B cell (primary cell): ENCODE results near the gene PYCR2. TPM values are rescaled to one million over a fixed set of nuclear protein-coding genes. Genes with fewer than 3 reads are reported as not detected.

Experiments used
- ATAC-seq: fragments of 200-7000 bp; cut with Tn5 transposase; one replicate; pipeline ENCODE4 v1.10.0; 2021; ENCODE audit warnings: low read depth, mild to moderate bottlenecking, moderate number of reproducible peaks, moderate library complexity
- CTCF ChIA-PET: fragments of 350-600 bp; sonication (Branson Sonifier 250); formaldehyde crosslinking; loops from one replicate; lab custom pipeline; 2021; ENCODE audit warnings: antibody characterized with exemption, inconsistent platforms; lab: Charles Lee
- POLR2A ChIA-PET: fragments of 350-600 bp; sonication (Branson Sonifier 250); formaldehyde crosslinking; loops from one replicate; lab custom pipeline; 2021; ENCODE audit warnings: antibody characterized with exemption; lab: Charles Lee
- DNase-seq: peaks from one replicate; pipeline ENCODE4 v3.0.0; 2013
- H2AFZ ChIP-seq: 2 replicates; pipeline ENCODE4 v1.6.1; 2012; ENCODE audit warnings: mild to moderate bottlenecking, low read depth, low read length; ENCODE audit not compliant: insufficient read depth, poor library complexity, severe bottlenecking
- H3K27ac ChIP-seq, 2 donors: 1 replicate in 1 of 2; 2 replicates in 1 of 2; pipeline ENCODE4 v1.5.1; 2012 to 2013; ENCODE audit warnings: low read length in 2 of 2, mild to moderate bottlenecking in 2 of 2, moderate library complexity in 1 of 2
- H3K27me3 ChIP-seq, 4 experiments: fragments of 200-600 bp in 1 of 4; sonication (generic) in 1 of 4; replicated peaks in 1 of 4; 1 replicate in 2 of 4; 2 replicates in 2 of 4; pipeline versions ENCODE4 v1.6.1 to v1.7.0; 2013 to 2016; ENCODE audit warnings: low read length in 3 of 4, mild to moderate bottlenecking in 2 of 4, mixed read lengths in 1 of 4, moderate library complexity in 1 of 4; ENCODE audit not compliant: insufficient read depth in 4 of 4, control insufficient read depth in 3 of 4; ENCODE audit errors: control extremely low read depth in 1 of 4
- H3K36me3 ChIP-seq, 2 experiments: replicated peaks in 1 of 2; 1 replicate in 1 of 2; 2 replicates in 1 of 2; pipeline versions ENCODE4 v1.6.1 to v1.7.1; 2013; ENCODE audit warnings: low read length in 1 of 2; ENCODE audit not compliant: insufficient read depth in 2 of 2, control insufficient read depth in 1 of 2; ENCODE audit errors: control extremely low read depth in 1 of 2, extremely low read depth in 1 of 2
- H3K4me1 ChIP-seq, 2 donors: fragments of 200-600 bp in 1 of 2; sonication (generic) in 1 of 2; 1 replicate in 1 of 2; 2 replicates in 1 of 2; pipeline versions ENCODE4 v1.5.1 to v1.6.1; 2013 to 2017; ENCODE audit warnings: low read length in 2 of 2; ENCODE audit not compliant: control insufficient read depth in 2 of 2, insufficient read depth in 2 of 2
- H3K4me2 ChIP-seq: replicated peaks from 2 replicates; pipeline ENCODE3; 2012; ENCODE audit warnings: mild to moderate bottlenecking, low read depth, low read length; ENCODE audit not compliant: poor library complexity, severe bottlenecking
- H3K4me3 ChIP-seq, 5 experiments: fragments of 200-600 bp in 1 of 5; sonication (generic) in 1 of 5; 1 replicate in 3 of 5; 2 replicates in 2 of 5; pipeline versions ENCODE4 v1.5.1 to v1.7.0; 2011 to 2016; ENCODE audit warnings: low read length in 4 of 5, mild to moderate bottlenecking in 4 of 5, low read depth in 2 of 5, control low read depth in 1 of 5, moderate library complexity in 1 of 5; ENCODE audit not compliant: insufficient read depth in 1 of 5; ENCODE audit errors: control extremely low read depth in 1 of 5, extremely low read depth in 1 of 5
- H3K79me2 ChIP-seq: fragments of 200-600 bp; sonication (generic); one replicate; pipeline ENCODE4 v1.6.0; 2016; ENCODE audit warnings: low read length; ENCODE audit not compliant: control insufficient read depth, insufficient read depth
- H3K9ac ChIP-seq: fragments of 200-600 bp; sonication (generic); 2 replicates; pipeline ENCODE4 v1.6.1; 2017; ENCODE audit warnings: mild to moderate bottlenecking, low read length, moderate library complexity
- H3K9me3 ChIP-seq, 3 donors: one replicate each; pipeline versions ENCODE4 v1.6.1 to v1.7.1; 2013; ENCODE audit warnings: low read length in 2 of 3; ENCODE audit not compliant: control insufficient read depth in 2 of 3, insufficient read depth in 1 of 3; ENCODE audit errors: control extremely low read depth in 1 of 3
- H4K20me1 ChIP-seq: 2 replicates; pipeline ENCODE4 v1.6.0; 2012; ENCODE audit warnings: mild to moderate bottlenecking, low read length; ENCODE audit not compliant: insufficient read depth, control insufficient read depth, poor library complexity, severe bottlenecking
- H3K27ac Mint-ChIP-seq: one replicate; pipeline ENCODE4 v1.8.0; 2021; ENCODE audit warnings: mixed read lengths
- H3K27me3 Mint-ChIP-seq: one replicate; pipeline ENCODE4 v1.8.0; 2021; ENCODE audit warnings: mixed read lengths
- H3K4me1 Mint-ChIP-seq: one replicate; pipeline ENCODE4 v1.8.0; 2021; ENCODE audit warnings: mixed read lengths
- H3K4me3 Mint-ChIP-seq: one replicate; pipeline ENCODE4 v1.8.0; 2021; ENCODE audit warnings: mixed read lengths
- H3K9me3 Mint-ChIP-seq: one replicate; pipeline ENCODE4 v1.8.0; 2022; ENCODE audit warnings: mixed read lengths; ENCODE audit not compliant: insufficient read depth
- CTCF ChIP-seq: fragments of 200-600 bp; IDR thresholded peaks from one replicate; pipeline ENCODE4 v1.8.0; 2022; ENCODE audit warnings: antibody characterized with exemption, mild to moderate bottlenecking
- EZH2 ChIP-seq: IDR thresholded peaks from 2 replicates; pipeline ENCODE4 v1.6.1; 2012; ENCODE audit warnings: borderline replicate concordance, low read depth, mild to moderate bottlenecking, moderate library complexity, low read length; ENCODE audit not compliant: insufficient read depth, poor library complexity, severe bottlenecking
- WGBS: methylation state at CpG from one replicate; pipeline ENCODE4 v1.1.5; 2013; ENCODE audit warnings: missing lambda C conversion rate; ENCODE audit not compliant: insufficient coverage; 5-methylcytosine and 5-hydroxymethylcytosine counted together
- intact Hi-C: fragments of 100-400 bp; cut with micrococcal nuclease; formaldehyde crosslinking; loops from one replicate; pipeline ENCODE4 v1.10.0; 2022
- polyA plus RNA-seq: library from polyadenylated mRNA; depleted of rRNA; stranded (reverse); fragments of >200 nt; gene quantifications from 2 replicates; pipeline ENCODE4 v1.2.3, GENCODE V29; 2012
- total RNA-seq, 2 donors: library from RNA; stranded (reverse); fragments of 120-200 nt in 1 of 2; gene quantifications; 1 replicate in 1 of 2; 2 replicates in 1 of 2; pipeline versions ENCODE4 v1.2.3 to v1.2.4, GENCODE V29; 2013 to 2022

The PYCR2 gene
- total and polyA plus RNA-seq, 2 donors (not counting 1 experiment from before 2014, with no cell fraction given) = 113 to 134 TPM

GRCh38 chr1:225928186-225929175 lies 4.4 kb upstream of the PYCR2 start:
- H2AFZ ChIP-seq = peak overlapping the region; percentile 42
- peaks cover 4% of the 10 kb centered on the region for H4K20me1 ChIP-seq
- H3K4me3 ChIP-seq = no peak overlapping the region
- Mint-ChIP-seq H3K4me3 (no peak overlapping the region), H3K27me3 (no peaks in the 10 kb centered on the region), H3K27ac (no peak overlapping the region), H3K9me3 (no peaks in the 10 kb centered on the region), H3K4me1 (peaks cover 5% of the 10 kb centered on the region)
- ChIA-PET POLR2A (no interaction called here), CTCF (no interaction called here)
- no peaks in the 10 kb centered on the region for H3K36me3 ChIP-seq
- WGBS = 95% methylated on average over 12 of the region's 14 CpGs
- no peak overlapping the region for H3K27ac ChIP-seq
- no peaks in the 10 kb centered on the region for H3K27me3 ChIP-seq
- H3K79me2 ChIP-seq = peaks cover 10% of the 10 kb centered on the region
- no peak overlapping the region for H3K4me2 ChIP-seq
- no peak for DNase-seq
- intact Hi-C loops = no loop called here
- peaks cover 5 to 10% of the 10 kb centered on the region in 2 donors for H3K4me1 ChIP-seq
- TF ChIP-seq CTCF (no peak), EZH2 (no peak)
- no peaks in the 10 kb centered on the region for H3K9me3 ChIP-seq
- no peak overlapping the region for H3K9ac ChIP-seq
- no peak for ATAC-seq
